WTC11 (cell line): ENCODE data around the gene SLC38A3. TPM values are rescaled to one million over a fixed set of nuclear protein-coding genes. Genes with fewer than 3 reads are reported as not detected.

Source experiments
- ATAC-seq: fragments of 200-7000 bp; cut with Tn5 transposase; 2 replicates; pipeline ENCODE4 v1.10.0; 2021; ENCODE audit warnings: mild to moderate bottlenecking, moderate library complexity
- CTCF ChIA-PET: fragments of 300-600 bp; sonication (Branson Sonifier 250); formaldehyde crosslinking; loops from one replicate; lab custom pipeline; 2021; ENCODE audit warnings: antibody characterized with exemption; lab: Charles Lee
- POLR2A ChIA-PET: fragments of 350-600 bp; sonication (Branson Sonifier 250); formaldehyde crosslinking; loops from one replicate; lab custom pipeline; 2021; ENCODE audit warnings: antibody characterized with exemption; lab: Charles Lee
- DNase-seq: peaks from one replicate; pipeline ENCODE4 v3.0.0; 2021; ENCODE audit warnings: low spot score
- H3K27ac Mint-ChIP-seq: 2 replicates; pipeline ENCODE4 v1.8.0; 2021; ENCODE audit warnings: mixed read lengths
- H3K27me3 Mint-ChIP-seq: 2 replicates; pipeline ENCODE4 v1.8.0; 2021; ENCODE audit warnings: low read depth, mild to moderate bottlenecking, moderate library complexity, mixed read lengths
- H3K36me3 Mint-ChIP-seq: 2 replicates; pipeline ENCODE4 v1.8.0; 2021; ENCODE audit warnings: mixed read lengths
- H3K4me1 Mint-ChIP-seq: 2 replicates; pipeline ENCODE4 v1.8.0; 2022; ENCODE audit warnings: mixed read lengths
- H3K4me3 Mint-ChIP-seq: 2 replicates; pipeline ENCODE4 v1.8.0; 2021; ENCODE audit warnings: mild to moderate bottlenecking, moderate library complexity, mixed read lengths
- H3K9me3 Mint-ChIP-seq: 2 replicates; pipeline ENCODE4 v1.8.0; 2021; ENCODE audit warnings: mixed read lengths
- ATF3 ChIP-seq: sonication (generic); formaldehyde crosslinking; conservative IDR thresholded peaks from 2 replicates; pipeline ENCODE4 v1.8.1; 2022; ENCODE audit warnings: mild to moderate bottlenecking, missing genetic modification reagents
- CBFB ChIP-seq: sonication (generic); formaldehyde crosslinking; IDR thresholded peaks from 2 replicates; pipeline ENCODE4 v1.8.1; 2022; ENCODE audit warnings: mild to moderate bottlenecking, low read depth, missing genetic modification reagents
- CREM ChIP-seq: sonication (generic); formaldehyde crosslinking; IDR thresholded peaks from 2 replicates; pipeline ENCODE4 v1.8.1; 2022; ENCODE audit warnings: mild to moderate bottlenecking, missing genetic modification reagents, moderate library complexity
- ESRRA ChIP-seq: sonication (generic); formaldehyde crosslinking; IDR thresholded peaks from 2 replicates; pipeline ENCODE4 v1.8.1; 2022; ENCODE audit warnings: mild to moderate bottlenecking, missing genetic modification reagents, borderline replicate concordance
- IRF2 ChIP-seq: sonication (generic); formaldehyde crosslinking; IDR thresholded peaks from 2 replicates; pipeline ENCODE4 v1.8.0; 2022; ENCODE audit warnings: low read depth, missing genetic modification reagents, borderline replicate concordance
- JAZF1 ChIP-seq: fragments of 250-450 bp; sonication (Bioruptor Pico); IDR thresholded peaks from 2 replicates; pipeline ENCODE4 v1.9.0; 2021; ENCODE audit warnings: moderate library complexity, mild to moderate bottlenecking, inconsistent platforms
- JUN ChIP-seq: sonication (generic); formaldehyde crosslinking; IDR thresholded peaks from 2 replicates; pipeline ENCODE4 v1.8.0; 2023; ENCODE audit warnings: mild to moderate bottlenecking, missing genetic modification reagents
- NFYB ChIP-seq: sonication (generic); formaldehyde crosslinking; conservative IDR thresholded peaks from 2 replicates; pipeline ENCODE4 v1.8.0; 2022; ENCODE audit warnings: low read depth, missing genetic modification reagents
- OVOL2 ChIP-seq: fragments of 250-450 bp; sonication (Bioruptor Pico); IDR thresholded peaks from 2 replicates; pipeline ENCODE4 v1.9.0; 2021; ENCODE audit warnings: mild to moderate bottlenecking, borderline replicate concordance
- PREB ChIP-seq: sonication (generic); formaldehyde crosslinking; IDR thresholded peaks from 2 replicates; pipeline ENCODE4 v1.8.1; 2022; ENCODE audit warnings: mild to moderate bottlenecking, missing genetic modification reagents, moderate library complexity, borderline replicate concordance
- SOX15 ChIP-seq: fragments of 250-450 bp; sonication (Bioruptor Pico); IDR thresholded peaks from 2 replicates; pipeline ENCODE4 v1.9.0; 2021; ENCODE audit warnings: mild to moderate bottlenecking
- TEAD1 ChIP-seq: sonication (generic); formaldehyde crosslinking; IDR thresholded peaks from 2 replicates; pipeline ENCODE4 v1.8.0; 2022; ENCODE audit warnings: mild to moderate bottlenecking, missing genetic modification reagents
- TP53 ChIP-seq: sonication (generic); formaldehyde crosslinking; IDR thresholded peaks from 2 replicates; pipeline ENCODE4 v1.8.1; 2023; ENCODE audit warnings: mild to moderate bottlenecking, missing genetic modification reagents
- ZBTB21 ChIP-seq: sonication (generic); formaldehyde crosslinking; IDR thresholded peaks from 2 replicates; pipeline ENCODE4 v1.8.1; 2023; ENCODE audit warnings: mild to moderate bottlenecking, missing genetic modification reagents, borderline replicate concordance
- ZNF121 ChIP-seq: sonication (generic); formaldehyde crosslinking; IDR thresholded peaks from 2 replicates; pipeline ENCODE4 v1.8.0; 2023; ENCODE audit warnings: missing genetic modification reagents
- ZNF263 ChIP-seq: sonication (generic); formaldehyde crosslinking; IDR thresholded peaks from 2 replicates; pipeline ENCODE4 v1.8.1; 2022; ENCODE audit warnings: low read depth, mild to moderate bottlenecking, moderate library complexity, missing genetic modification reagents
- ZNF317 ChIP-seq: sonication (generic); formaldehyde crosslinking; IDR thresholded peaks from 2 replicates; pipeline ENCODE4 v1.8.1; 2023; ENCODE audit warnings: low read depth, mild to moderate bottlenecking, moderate library complexity, missing genetic modification reagents, borderline replicate concordance
- ZNF396 ChIP-seq: fragments of 250-450 bp; sonication (Bioruptor Pico); IDR thresholded peaks from 2 replicates; pipeline ENCODE4 v1.8.0; 2021; ENCODE audit warnings: mild to moderate bottlenecking, moderate library complexity, borderline replicate concordance
- ZNF425 ChIP-seq: fragments of 250-450 bp; sonication (Bioruptor Pico); conservative IDR thresholded peaks from 2 replicates; pipeline ENCODE4 v1.9.0; 2021; ENCODE audit warnings: mild to moderate bottlenecking
- ZNF532 ChIP-seq: fragments of 250-450 bp; sonication (Bioruptor Pico); IDR thresholded peaks from 2 replicates; pipeline ENCODE4 v1.9.0; 2021; ENCODE audit warnings: mild to moderate bottlenecking, borderline replicate concordance
- total RNA-seq: library from RNA; stranded (reverse); gene quantifications from 3 replicates; pipeline ENCODE4 v1.2.3, GENCODE V29; 2021
- TF ChIP-seq, protein P1 (sequence below): sonication (generic); formaldehyde crosslinking; IDR thresholded peaks from 2 replicates; pipeline ENCODE4 v1.8.1; 2023; ENCODE audit warnings: mild to moderate bottlenecking, missing genetic modification reagents
- TF ChIP-seq, protein P2 (sequence below): sonication (generic); formaldehyde crosslinking; IDR thresholded peaks from 2 replicates; pipeline ENCODE4 v1.8.1; 2022; ENCODE audit warnings: missing genetic modification reagents, borderline replicate concordance

The SLC38A3 gene
- total RNA-seq, 1 experiment from 2014 or later = 0.90 TPM

DNA sequence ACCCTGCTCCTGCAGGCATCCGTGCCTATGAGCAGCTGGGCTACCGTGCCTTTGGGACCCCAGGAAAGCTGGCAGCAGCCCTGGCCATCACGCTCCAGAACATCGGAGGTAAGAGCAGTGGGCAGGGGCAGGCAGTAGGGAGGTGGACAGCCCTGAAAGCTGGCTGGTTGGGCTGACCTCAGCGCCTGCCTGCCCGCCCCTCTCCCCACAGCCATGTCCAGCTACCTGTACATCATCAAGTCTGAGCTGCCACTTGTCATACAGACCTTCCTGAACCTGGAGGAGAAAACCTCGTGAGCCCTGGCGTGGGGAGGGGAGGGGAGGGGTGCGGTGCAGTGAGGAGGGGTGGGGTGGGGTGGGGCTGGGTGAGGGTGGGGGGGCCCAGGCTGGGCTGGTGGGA lies 10.5 kb downstream of the SLC38A3 start:
- H3K9me3 Mint-ChIP-seq = no peaks in the 10 kb centered on the region
- CTCF ChIA-PET = interaction anchor here (0.7 to 17.1 kb wide), 11 partner anchors 9 to 54 kb away, joined by 3 to 604 read pairs (median 4); partner anchors contain the start of genes GNAT1 and SLC38A3
- H3K27ac Mint-ChIP-seq = no peak overlapping the region
- POLR2A ChIA-PET = no interaction called here
- no peaks in the 10 kb centered on the region for H3K27me3 Mint-ChIP-seq
- H3K36me3 Mint-ChIP-seq = no peaks in the 10 kb centered on the region
- no peak for TF ChIP-seq OVOL2 (CRISPR knock-in tag)
- TF ChIP-seq CBFB (CRISPR knock-in tag) = no peak
- TF ChIP-seq TP53 (CRISPR knock-in tag) = no peak
- no peak for TF ChIP-seq ZNF396 (CRISPR knock-in tag)
- no peak for TF ChIP-seq ZNF263 (CRISPR knock-in tag)
- no peak for TF ChIP-seq ZNF121
- no peak for TF ChIP-seq ZNF317 (CRISPR knock-in tag)
- no peak for TF ChIP-seq NFYB (CRISPR knock-in tag)
- no peak for TF ChIP-seq PREB
- no peak for TF ChIP-seq JUN (CRISPR knock-in tag)
- TF ChIP-seq SOX15 (CRISPR knock-in tag) = no peak
- TF ChIP-seq ATF3 (CRISPR knock-in tag) = no peak
- TF ChIP-seq IRF2 (CRISPR knock-in tag) = no peak
- TF ChIP-seq ESRRA (CRISPR knock-in tag) = no peak
- TF ChIP-seq CREM (CRISPR knock-in tag) = no peak
- TF ChIP-seq, protein P1, sequence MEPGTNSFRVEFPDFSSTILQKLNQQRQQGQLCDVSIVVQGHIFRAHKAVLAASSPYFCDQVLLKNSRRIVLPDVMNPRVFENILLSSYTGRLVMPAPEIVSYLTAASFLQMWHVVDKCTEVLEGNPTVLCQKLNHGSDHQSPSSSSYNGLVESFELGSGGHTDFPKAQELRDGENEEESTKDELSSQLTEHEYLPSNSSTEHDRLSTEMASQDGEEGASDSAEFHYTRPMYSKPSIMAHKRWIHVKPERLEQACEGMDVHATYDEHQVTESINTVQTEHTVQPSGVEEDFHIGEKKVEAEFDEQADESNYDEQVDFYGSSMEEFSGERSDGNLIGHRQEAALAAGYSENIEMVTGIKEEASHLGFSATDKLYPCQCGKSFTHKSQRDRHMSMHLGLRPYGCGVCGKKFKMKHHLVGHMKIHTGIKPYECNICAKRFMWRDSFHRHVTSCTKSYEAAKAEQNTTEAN (CRISPR knock-in tag) = no peak
- TF ChIP-seq ZNF425 (CRISPR knock-in tag) = no peak
- no peak for TF ChIP-seq TEAD1 (CRISPR knock-in tag)
- H3K4me3 Mint-ChIP-seq = no peak overlapping the region
- ATAC-seq = no peak
- DNase-seq = no peak
- H3K4me1 Mint-ChIP-seq = peaks cover 6% of the 10 kb centered on the region; the same call in 1 of the 2 replicates

DNA sequence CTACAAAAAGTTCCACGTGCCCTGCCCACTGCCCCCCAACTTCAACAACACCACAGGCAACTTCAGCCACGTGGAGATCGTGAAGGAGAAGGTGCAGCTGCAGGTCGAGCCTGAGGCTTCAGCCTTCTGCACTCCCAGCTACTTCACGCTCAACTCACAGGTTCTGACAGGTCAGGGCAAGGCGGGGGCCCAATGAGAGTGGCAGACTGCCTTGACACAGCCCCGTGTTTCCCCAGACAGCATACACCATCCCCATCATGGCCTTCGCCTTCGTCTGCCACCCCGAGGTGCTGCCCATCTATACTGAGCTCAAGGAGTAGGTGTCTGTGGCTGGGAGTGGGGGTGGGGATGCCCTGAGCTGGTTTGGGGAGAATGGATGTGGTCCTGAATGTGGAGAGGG lies 12.6 kb downstream of the SLC38A3 start:
- no peaks in the 10 kb centered on the region for H3K36me3 Mint-ChIP-seq
- H3K27me3 Mint-ChIP-seq = no peaks in the 10 kb centered on the region
- H3K27ac Mint-ChIP-seq = no peak overlapping the region
- CTCF ChIA-PET = interaction anchor here (0.6 to 17.1 kb wide), 8 partner anchors 8 to 104 kb away, joined by 3 to 604 read pairs (median 3); partner anchors contain the start of genes GNAT1 and SLC38A3
- DNase-seq = no peak
- ATAC-seq = no peak
- TF ChIP-seq, protein P2, sequence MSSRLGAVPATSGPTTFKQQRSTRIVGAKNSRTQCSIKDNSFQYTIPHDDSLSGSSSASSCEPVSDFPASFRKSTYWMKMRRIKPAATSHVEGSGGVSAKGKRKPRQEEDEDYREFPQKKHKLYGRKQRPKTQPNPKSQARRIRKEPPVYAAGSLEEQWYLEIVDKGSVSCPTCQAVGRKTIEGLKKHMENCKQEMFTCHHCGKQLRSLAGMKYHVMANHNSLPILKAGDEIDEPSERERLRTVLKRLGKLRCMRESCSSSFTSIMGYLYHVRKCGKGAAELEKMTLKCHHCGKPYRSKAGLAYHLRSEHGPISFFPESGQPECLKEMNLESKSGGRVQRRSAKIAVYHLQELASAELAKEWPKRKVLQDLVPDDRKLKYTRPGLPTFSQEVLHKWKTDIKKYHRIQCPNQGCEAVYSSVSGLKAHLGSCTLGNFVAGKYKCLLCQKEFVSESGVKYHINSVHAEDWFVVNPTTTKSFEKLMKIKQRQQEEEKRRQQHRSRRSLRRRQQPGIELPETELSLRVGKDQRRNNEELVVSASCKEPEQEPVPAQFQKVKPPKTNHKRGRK (CRISPR knock-in tag) = no peak
- TF ChIP-seq ZNF532 (CRISPR knock-in tag) (no peak), ZBTB21 (no peak), OVOL2 (CRISPR knock-in tag) (no peak), JAZF1 (CRISPR knock-in tag) (no peak), NFYB (CRISPR knock-in tag) (no peak)
- TF ChIP-seq, all 79 proteins: peak for 0
- POLR2A ChIA-PET = interaction anchor here (0.6 to 1.0 kb wide), 2 partner anchors 11 to 33 kb away, joined by 3 read pairs; no protein-coding TSS in a partner anchor
- Mint-ChIP-seq H3K4me3 (no peak overlapping the region), H3K4me1 (no peaks in the 10 kb centered on the region), H3K9me3 (no peaks in the 10 kb centered on the region)
